Heart right ventricle (tissue), 16 donors: ENCODE data around the gene LAMP5. TPM values are rescaled to one million over a fixed set of nuclear protein-coding genes. Genes with fewer than 3 reads are reported as not detected.

Experiments
- ATAC-seq, 8 donors: fragments of 200-7000 bp; cut with Tn5 transposase; one replicate each; pipeline ENCODE4 v1.9.1; 2020; ENCODE audit warnings: mild to moderate bottlenecking in 8 of 8, moderate library complexity in 8 of 8, moderate number of reproducible peaks in 1 of 8
- DNase-seq, 2 donors: peaks; one replicate each; pipeline ENCODE4 v3.0.0-alpha.2; 2020
- H3K27ac ChIP-seq, 10 donors: fragments of 200-600 bp; sonication (generic) in 2 of 10; one replicate each; pipeline versions ENCODE4 v1.5.0 to v1.8.0; 2020 to 2022; ENCODE audit warnings: mild to moderate bottlenecking in 3 of 10
- H3K27me3 ChIP-seq, 7 donors: fragments of 200-600 bp; one replicate each; pipeline ENCODE4 v1.8.0; 2021 to 2022; ENCODE audit warnings: mild to moderate bottlenecking in 2 of 7
- H3K36me3 ChIP-seq, 9 donors: fragments of 200-600 bp; sonication (generic) in 1 of 9; one replicate each; pipeline versions ENCODE4 v1.5.0 to v1.8.0; 2020 to 2022; ENCODE audit warnings: mild to moderate bottlenecking in 2 of 9
- H3K4me1 ChIP-seq, 9 donors: fragments of 200-600 bp; sonication (generic) in 1 of 9; one replicate each; pipeline versions ENCODE4 v1.5.0 to v1.8.0; 2020 to 2022; ENCODE audit warnings: mild to moderate bottlenecking in 4 of 9
- H3K4me3 ChIP-seq, 10 donors: fragments of 200-600 bp; sonication (generic) in 2 of 10; one replicate each; pipeline versions ENCODE4 v1.5.0 to v1.8.0; 2020 to 2022; ENCODE audit warnings: mild to moderate bottlenecking in 7 of 10, moderate library complexity in 2 of 10
- H3K9me3 ChIP-seq, 11 donors: fragments of 200-600 bp in 10 of 11; sonication (generic) in 2 of 11; one replicate each; pipeline versions ENCODE4 v1.5.0 to v1.8.0; 2013 to 2022; ENCODE audit warnings: mild to moderate bottlenecking in 2 of 11, control low read depth in 1 of 11, moderate library complexity in 1 of 11
- WGBS, 2 donors: extraction: QIAGEN DNeasy Blood & Tissue Kit; methylation state at CpG; one replicate each; pipeline ENCODE4 v1.1.7; 2013; ENCODE audit warnings: inconsistent platforms in 1 of 2; 5-methylcytosine and 5-hydroxymethylcytosine counted together
- intact Hi-C, 10 donors: fragments of 100-400 bp; cut with DNase I; formaldehyde crosslinking; loops; one replicate each; pipeline versions ENCODE4 v1.11.1 to v1.14.2; 2022
- polyA plus RNA-seq, 2 donors: library from polyadenylated mRNA; stranded (reverse); fragments of 200-250 nt; gene quantifications; one replicate each; pipeline ENCODE4 v1.2.3, GENCODE V29; 2013
- total RNA-seq, 10 donors: library from RNA; stranded (reverse); fragmentation: NEBNext Ultra II Directional in 3 of 10; extraction: Animal tissue kit (Norgen Biotek cat#: 25700) in 3 of 10; gene quantifications; one replicate each; pipeline versions ENCODE4 v1.2.1 to v1.2.4, GENCODE V29; 2021 to 2023
- TF ChIP-seq, protein P1 (sequence below), 9 donors: fragments of 200-600 bp; sonication (generic) in 2 of 9; IDR thresholded peaks; one replicate each; pipeline versions ENCODE4 v1.5.0 to v1.8.0; 2021 to 2022; ENCODE audit warnings: antibody characterized with exemption in 9 of 9, mild to moderate bottlenecking in 5 of 9, moderate library complexity in 1 of 9
- donor health status: Arrhythmogenic right ventricular cardiomyopathy.
- donor health status: ischemic (EF 13 %, LVEDD 7.1; RV severe dilation, severe dysfunction).
- donor health status: healthy with polysubstance abuse.
- donor health status: DM: no; HTN: yes; CAD: no.
- donor health status: DM: no; HTN: no; CAD: no.
- donor health status: ischemic (EF 25% LVEDD 6.9; RV normal size, moderate dysfunction).
- donor health status: ischemic (EF 25% LVEDD 5.7; RV mildly dilated, moderate dysfunction).
- donor health status: healthy.
- donor health status: DM: yes; HTN: yes; CAD: no.
- donor health status: Ischemic cardiomyopathy.
- donor health status: ischemic (EF 35%, LVEDD 5.7; RV mildly dilated, moderate dysfunction).
- donor health status: nonischemic (EF 11% LVEDD 7.7; RV severe dilation, severe dysfunction).
- donor health status: DM: yes; HTN: yes; CAD: no.
- donor health status: PGD.
- donor health status: ischemic (EF 29% LVEDD 5.4; RV normal size, mild dysfunction).
- donor health status: nonischemic (EF 23%, LVEDD 6.1; RV moderate dilation, normal function).

LAMP5 gene
- total and polyA plus RNA-seq, 12 donors: 0.04 to 0.16 (median 0.11) TPM; not detected in 7

DNA sequence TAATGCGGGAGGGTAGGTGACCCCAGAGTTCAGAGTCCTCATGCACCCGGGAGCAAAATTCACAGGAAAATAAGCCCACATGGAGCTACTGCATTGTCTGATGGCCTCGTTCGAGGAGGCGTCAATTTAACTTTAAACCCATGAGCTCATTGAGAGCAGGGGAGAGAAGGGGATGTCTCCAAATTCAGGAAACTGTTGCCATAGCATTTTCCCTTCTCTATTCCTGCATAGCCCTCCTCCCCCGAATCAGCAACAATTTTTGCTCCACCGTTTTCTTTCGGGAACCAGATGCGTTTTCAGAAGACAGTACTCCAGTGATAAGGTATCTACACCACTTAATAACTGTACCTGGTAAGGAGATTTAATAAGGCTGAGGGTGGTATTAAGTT, 324 bp upstream of the LAMP5 start:
- no peak for ATAC-seq
- H3K4me1 ChIP-seq: peaks cover 0 to 30% (median 25%) of the 10 kb centered on the region in 9 donors
- WGBS, 2 donors: 4 to 6% methylated on average over 9 of the region's 9 CpGs
- H3K9me3 ChIP-seq: no peaks in the 10 kb centered on the region
- H3K4me3 ChIP-seq: no peak overlapping the region
- no peaks in the 10 kb centered on the region for H3K36me3 ChIP-seq
- no peak for DNase-seq
- intact Hi-C loops: no loop called here
- peaks cover 6 to 99% (median 91%) of the 10 kb centered on the region in 7 donors for H3K27me3 ChIP-seq
- TF ChIP-seq, protein P1, sequence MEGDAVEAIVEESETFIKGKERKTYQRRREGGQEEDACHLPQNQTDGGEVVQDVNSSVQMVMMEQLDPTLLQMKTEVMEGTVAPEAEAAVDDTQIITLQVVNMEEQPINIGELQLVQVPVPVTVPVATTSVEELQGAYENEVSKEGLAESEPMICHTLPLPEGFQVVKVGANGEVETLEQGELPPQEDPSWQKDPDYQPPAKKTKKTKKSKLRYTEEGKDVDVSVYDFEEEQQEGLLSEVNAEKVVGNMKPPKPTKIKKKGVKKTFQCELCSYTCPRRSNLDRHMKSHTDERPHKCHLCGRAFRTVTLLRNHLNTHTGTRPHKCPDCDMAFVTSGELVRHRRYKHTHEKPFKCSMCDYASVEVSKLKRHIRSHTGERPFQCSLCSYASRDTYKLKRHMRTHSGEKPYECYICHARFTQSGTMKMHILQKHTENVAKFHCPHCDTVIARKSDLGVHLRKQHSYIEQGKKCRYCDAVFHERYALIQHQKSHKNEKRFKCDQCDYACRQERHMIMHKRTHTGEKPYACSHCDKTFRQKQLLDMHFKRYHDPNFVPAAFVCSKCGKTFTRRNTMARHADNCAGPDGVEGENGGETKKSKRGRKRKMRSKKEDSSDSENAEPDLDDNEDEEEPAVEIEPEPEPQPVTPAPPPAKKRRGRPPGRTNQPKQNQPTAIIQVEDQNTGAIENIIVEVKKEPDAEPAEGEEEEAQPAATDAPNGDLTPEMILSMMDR (IDR thresholded peaks at IDR 0.05): no peak
- no peak overlapping the region for H3K27ac ChIP-seq

DNA sequence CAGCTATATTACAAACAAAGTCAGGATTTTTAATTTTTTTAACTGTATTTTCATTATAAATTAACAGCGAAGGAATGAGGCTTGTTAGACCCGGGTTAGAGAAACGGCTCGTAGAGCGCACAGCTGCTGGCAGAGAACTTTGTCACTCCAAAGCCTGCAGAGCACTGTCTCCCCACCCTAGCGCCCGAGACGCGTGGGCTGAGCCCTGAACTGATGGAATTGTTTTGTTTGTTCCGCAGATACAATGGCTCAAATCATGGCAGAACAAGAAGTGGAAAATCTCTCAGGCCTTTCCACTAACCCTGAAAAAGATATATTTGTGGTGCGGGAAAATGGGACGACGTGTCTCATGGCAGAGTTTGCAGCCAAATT, 810 bp downstream of the LAMP5 start:
- H3K4me3 ChIP-seq: peak overlapping the region in 6 of 10 donors; percentile 29 to 42 (median 38)
- H3K36me3 ChIP-seq: no peaks in the 10 kb centered on the region
- TF ChIP-seq, protein P1 (IDR thresholded peaks at IDR 0.05): no peak
- H3K27me3 ChIP-seq: peaks cover 6 to 99% (median 91%) of the 10 kb centered on the region in 7 donors
- ATAC-seq (peak in 1 of 8 donors; percentile 61), DNase-seq (no peak)
- intact Hi-C loops: no loop called here
- peaks cover 0 to 30% (median 25%) of the 10 kb centered on the region in 9 donors for H3K4me1 ChIP-seq
- no peak overlapping the region for H3K27ac ChIP-seq
- no peaks in the 10 kb centered on the region for H3K9me3 ChIP-seq
- WGBS, 2 donors: 4 to 5% methylated on average over 13 of the region's 13 CpGs

GRCh38 chr20:9515741-9516233, 1.4 kb downstream of the LAMP5 start:
- whole genome bisulfite sequencing, 2 donors: 2% methylated on average over 38 of the region's 38 CpGs
- H3K27me3 ChIP-seq: peaks cover 6 to 99% (median 90%) of the 10 kb centered on the region in 7 donors
- no peak for ATAC-seq

GRCh38 chr20:9516234-9516871, 2.0 kb downstream of the LAMP5 start:
- Histone ChIP-seq H3K4me1 (peaks cover 0 to 30% (median 25%) of the 10 kb centered on the region in 9 donors), H3K27ac (no peak overlapping the region), H3K36me3 (no peaks in the 10 kb centered on the region), H3K4me3 (peak overlapping the region in 8 of 10 donors; percentile 18 to 40 (median 38)), H3K9me3 (no peaks in the 10 kb centered on the region), H3K27me3 (peaks cover 6 to 98% (median 89%) of the 10 kb centered on the region in 7 donors)
- intact Hi-C loops: no loop called here
- DNase-seq: peak in 1 of 2 donors; percentile 29
- ATAC-seq: peak in 5 of 8 donors; percentile 33 to 74 (median 59)
- WGBS, 2 donors: 3 to 4% methylated on average over 28 of the region's 28 CpGs
- TF ChIP-seq, protein P1 (IDR thresholded peaks at IDR 0.05): no peak

More at GRCh38 chr20:9515741-9516233, 1.4 kb downstream of the LAMP5 start:
- intact Hi-C loops: no loop called here
- Histone ChIP-seq H3K9me3 (no peaks in the 10 kb centered on the region), H3K4me1 (peaks cover 0 to 30% (median 25%) of the 10 kb centered on the region in 9 donors), H3K4me3 (peak overlapping the region in 8 of 10 donors; percentile 18 to 40 (median 38)), H3K36me3 (no peaks in the 10 kb centered on the region), H3K27ac (no peak overlapping the region)
- no peak for DNase-seq
- TF ChIP-seq, protein P1 (IDR thresholded peaks at IDR 0.05): no peak
